SK-N-SH (cell line): ENCODE results near the gene EEF1E1. TPM values are rescaled to one million over a fixed set of nuclear protein-coding genes. Genes with fewer than 3 reads are reported as not detected.

Experiments
- CTCF ChIA-PET: fragments of 300-600, 350-600 bp; formaldehyde crosslinking; extraction: SDS; loops from one replicate; lab custom pipeline; 2021; lab: Yijun Ruan, JAX
- POLR2A ChIA-PET: fragments of 350-600 bp; sonication (Branson Sonifier 250); formaldehyde crosslinking; extraction: SDS; loops from one replicate; lab custom pipeline; 2020; ENCODE audit warnings: antibody characterized with exemption, inconsistent platforms; lab: Yijun Ruan, JAX
- DNase-seq: peaks from one replicate; pipeline ENCODE4 v3.0.0; 2012
- H2AFZ ChIP-seq: fragments of 200-600 bp; sonication (generic); 2 replicates; pipeline ENCODE4 v1.8.1; 2016; ENCODE audit warnings: antibody characterized with exemption, mild to moderate bottlenecking, low read depth
- H3F3A ChIP-seq: fragments of 200-600 bp; sonication (generic); replicated peaks from 2 replicates; pipeline ENCODE3; 2016; ENCODE audit warnings: antibody characterized with exemption, mild to moderate bottlenecking; ENCODE audit not compliant: insufficient read depth
- H3K27ac ChIP-seq, 2 experiments: fragments of 200-500 bp in 1 of 2; fragments of 200-600 bp in 1 of 2; sonication (Bioruptor generic) in 1 of 2; sonication (generic), shearing (Covaris generic) in 1 of 2; 2 replicates each; pipeline versions ENCODE4 v1.5.1 to v1.6.1; 2014 to 2016; ENCODE audit warnings: low read depth in 2 of 2, inconsistent platforms in 1 of 2, low read length in 1 of 2, mild to moderate bottlenecking in 1 of 2, mixed read lengths in 1 of 2
- H3K27me3 ChIP-seq: fragments of 200-600 bp; sonication (generic), shearing (Covaris generic); 2 replicates; pipeline ENCODE4 v1.6.1; 2016; ENCODE audit warnings: mixed run types; ENCODE audit not compliant: insufficient read depth
- H3K36me3 ChIP-seq, 2 experiments: fragments of 200-500 bp in 1 of 2; fragments of 200-600 bp in 1 of 2; sonication (Bioruptor generic) in 1 of 2; sonication (generic) in 1 of 2; replicated peaks in 1 of 2; 2 replicates each; pipeline versions ENCODE3 to v1.5.1; 2014 to 2016; ENCODE audit warnings: low read length in 1 of 2, mild to moderate bottlenecking in 1 of 2; ENCODE audit not compliant: insufficient read depth in 2 of 2, control insufficient read depth in 1 of 2
- H3K4me1 ChIP-seq, 2 experiments: fragments of 200-500 bp in 1 of 2; fragments of 200-600 bp in 1 of 2; sonication (Bioruptor generic) in 1 of 2; sonication (generic), shearing (Covaris generic) in 1 of 2; 2 replicates each; pipeline versions ENCODE4 v1.5.1 to v1.6.1; 2014 to 2016; ENCODE audit warnings: low read depth in 1 of 2, low read length in 1 of 2, mixed run types in 1 of 2; ENCODE audit not compliant: insufficient read depth in 2 of 2, control insufficient read depth in 1 of 2
- H3K4me2 ChIP-seq: fragments of 200-600 bp; sonication (generic), shearing (Covaris generic); 2 replicates; pipeline ENCODE4 v1.6.1; 2017; ENCODE audit warnings: mixed run types
- H3K4me3 ChIP-seq, 2 experiments: fragments of 200-500 bp in 1 of 2; fragments of 200-600 bp in 1 of 2; sonication (Bioruptor generic) in 1 of 2; sonication (generic), shearing (Covaris generic) in 1 of 2; 2 replicates each; pipeline versions ENCODE4 v1.5.1 to v1.8.1; 2014 to 2016; ENCODE audit warnings: low read depth in 2 of 2, inconsistent platforms in 1 of 2, low read length in 1 of 2, mild to moderate bottlenecking in 1 of 2, mixed read lengths in 1 of 2, moderate library complexity in 1 of 2
- H3K79me2 ChIP-seq: fragments of 200-600 bp; sonication (generic); 2 replicates; pipeline ENCODE4 v1.8.1; 2017; ENCODE audit warnings: mild to moderate bottlenecking; ENCODE audit not compliant: insufficient read depth
- H3K9ac ChIP-seq: fragments of 200-600 bp; sonication (generic); 2 replicates; pipeline ENCODE4 v1.6.1; 2017; ENCODE audit warnings: mixed run types
- H3K9me2 ChIP-seq: fragments of 200-600 bp; sonication (generic); 2 replicates; pipeline ENCODE4 v1.6.1; 2017; ENCODE audit warnings: mixed run types
- H3K9me3 ChIP-seq: fragments of 200-600 bp; sonication (generic); 2 replicates; pipeline ENCODE4 v1.6.1; 2017; ENCODE audit warnings: mixed run types, mild to moderate bottlenecking, moderate library complexity
- H4K20me1 ChIP-seq: fragments of 200-600 bp; sonication (generic); 2 replicates; pipeline ENCODE4 v1.6.1; 2017; ENCODE audit warnings: mild to moderate bottlenecking, mixed run types; ENCODE audit not compliant: insufficient read depth
- EP300 ChIP-seq, 2 experiments: IDR thresholded peaks; 2 replicates each; pipeline versions ENCODE4 v1.4.0 to v1.6.1; 2012; ENCODE audit warnings: borderline replicate concordance in 1 of 2, low read depth in 1 of 2, low read length in 1 of 2
- EZH2phosphoT487 ChIP-seq: fragments of 200-600 bp; sonication (generic); IDR thresholded peaks from 2 replicates; pipeline ENCODE4 v1.6.1; 2017; ENCODE audit warnings: low read depth, mixed run types, mild to moderate bottlenecking, antibody characterized with exemption, moderate library complexity, borderline replicate concordance
- FOSL2 ChIP-seq: IDR thresholded peaks from 2 replicates; pipeline ENCODE4 v1.4.0; 2012; ENCODE audit warnings: low read depth, mild to moderate bottlenecking, moderate library complexity, borderline replicate concordance
- FOXM1 ChIP-seq: IDR thresholded peaks from 2 replicates; pipeline ENCODE4 v1.4.0; 2012; ENCODE audit warnings: low read depth, mild to moderate bottlenecking
- GABPA ChIP-seq: IDR thresholded peaks from 2 replicates; pipeline ENCODE4 v1.4.0; 2012; ENCODE audit warnings: low read depth, mild to moderate bottlenecking
- MXI1 ChIP-seq: IDR thresholded peaks from 2 replicates; pipeline ENCODE4 v1.6.1; 2012; ENCODE audit warnings: mild to moderate bottlenecking, low read depth, low read length, improper control_type of control experiment
- NFIC ChIP-seq: IDR thresholded peaks from 2 replicates; pipeline ENCODE4 v1.4.0; 2012; ENCODE audit warnings: borderline replicate concordance
- NRF1 ChIP-seq: IDR thresholded peaks from 2 replicates; pipeline ENCODE4 v1.6.1; 2012; ENCODE audit warnings: low read depth, mild to moderate bottlenecking, low read length
- POLR2AphosphoS5 ChIP-seq: IDR thresholded peaks from 2 replicates; pipeline ENCODE4 v1.6.1; 2012; ENCODE audit warnings: low read depth, low read length
- RAD21 ChIP-seq: IDR thresholded peaks from 2 replicates; pipeline ENCODE4 v1.6.1; 2012; ENCODE audit warnings: mild to moderate bottlenecking, low read length
- SMC3 ChIP-seq: IDR thresholded peaks from 2 replicates; pipeline ENCODE4 v1.6.1; 2012; ENCODE audit warnings: low read depth, low read length, improper control_type of control experiment
- TCF12 ChIP-seq: IDR thresholded peaks from 2 replicates; pipeline ENCODE4 v1.4.0; 2012
- YY1 ChIP-seq: IDR thresholded peaks from 2 replicates; pipeline ENCODE4 v1.4.0; 2012; ENCODE audit warnings: low read depth, mild to moderate bottlenecking
- WGBS: methylation state at CpG from one replicate; pipeline ENCODE4 v1.1.6; 2017; ENCODE audit warnings: low lambda C conversion rate; 5-methylcytosine and 5-hydroxymethylcytosine counted together
- polyA plus RNA-seq, 3 experiments: library from polyadenylated mRNA; depleted of rRNA; stranded (reverse); fragments of >200 nt; gene quantifications; 2 replicates each; pipeline ENCODE4 v1.2.3, GENCODE V29; 2012
- TF ChIP-seq, protein P1 (sequence below): IDR thresholded peaks from 2 replicates; pipeline ENCODE4 v1.6.1; 2012; ENCODE audit warnings: mild to moderate bottlenecking, low read depth, low read length, moderate library complexity
- TF ChIP-seq, protein P2 (sequence below): fragments of 200-600 bp; sonication (generic); IDR thresholded peaks from 2 replicates; pipeline ENCODE4 v1.6.1; 2017; ENCODE audit warnings: antibody characterized with exemption, mild to moderate bottlenecking, moderate library complexity
- TF ChIP-seq, protein P3 (sequence below): IDR thresholded peaks from 2 replicates; pipeline ENCODE4 v1.4.0; 2012; ENCODE audit warnings: low read depth, borderline replicate concordance

Gene EEF1E1
- polyA plus RNA-seq, 1 of the 3 experiments (the other 2 are of a cell fraction) = 60.8 TPM

DNA sequence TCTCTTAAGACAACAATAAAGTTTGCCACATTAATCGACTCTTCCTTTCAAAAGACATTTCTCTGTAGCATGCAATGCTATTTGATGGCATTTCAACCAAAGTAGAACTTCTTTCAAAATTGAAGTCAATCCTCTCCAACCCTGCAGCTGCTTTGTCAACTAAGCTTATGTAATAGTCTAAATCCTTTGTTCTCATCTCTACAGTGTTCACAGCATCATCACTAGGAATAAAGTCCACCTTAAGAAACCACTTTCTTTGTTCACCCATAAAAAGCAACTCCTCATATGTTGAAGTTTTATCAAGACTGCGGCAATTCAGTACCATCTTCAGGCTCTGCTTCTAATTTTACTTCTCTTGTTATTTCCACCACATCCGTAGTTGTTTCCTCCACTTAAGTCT, 26.6 kb downstream of the EEF1E1 start:
- TF ChIP-seq, protein P1, sequence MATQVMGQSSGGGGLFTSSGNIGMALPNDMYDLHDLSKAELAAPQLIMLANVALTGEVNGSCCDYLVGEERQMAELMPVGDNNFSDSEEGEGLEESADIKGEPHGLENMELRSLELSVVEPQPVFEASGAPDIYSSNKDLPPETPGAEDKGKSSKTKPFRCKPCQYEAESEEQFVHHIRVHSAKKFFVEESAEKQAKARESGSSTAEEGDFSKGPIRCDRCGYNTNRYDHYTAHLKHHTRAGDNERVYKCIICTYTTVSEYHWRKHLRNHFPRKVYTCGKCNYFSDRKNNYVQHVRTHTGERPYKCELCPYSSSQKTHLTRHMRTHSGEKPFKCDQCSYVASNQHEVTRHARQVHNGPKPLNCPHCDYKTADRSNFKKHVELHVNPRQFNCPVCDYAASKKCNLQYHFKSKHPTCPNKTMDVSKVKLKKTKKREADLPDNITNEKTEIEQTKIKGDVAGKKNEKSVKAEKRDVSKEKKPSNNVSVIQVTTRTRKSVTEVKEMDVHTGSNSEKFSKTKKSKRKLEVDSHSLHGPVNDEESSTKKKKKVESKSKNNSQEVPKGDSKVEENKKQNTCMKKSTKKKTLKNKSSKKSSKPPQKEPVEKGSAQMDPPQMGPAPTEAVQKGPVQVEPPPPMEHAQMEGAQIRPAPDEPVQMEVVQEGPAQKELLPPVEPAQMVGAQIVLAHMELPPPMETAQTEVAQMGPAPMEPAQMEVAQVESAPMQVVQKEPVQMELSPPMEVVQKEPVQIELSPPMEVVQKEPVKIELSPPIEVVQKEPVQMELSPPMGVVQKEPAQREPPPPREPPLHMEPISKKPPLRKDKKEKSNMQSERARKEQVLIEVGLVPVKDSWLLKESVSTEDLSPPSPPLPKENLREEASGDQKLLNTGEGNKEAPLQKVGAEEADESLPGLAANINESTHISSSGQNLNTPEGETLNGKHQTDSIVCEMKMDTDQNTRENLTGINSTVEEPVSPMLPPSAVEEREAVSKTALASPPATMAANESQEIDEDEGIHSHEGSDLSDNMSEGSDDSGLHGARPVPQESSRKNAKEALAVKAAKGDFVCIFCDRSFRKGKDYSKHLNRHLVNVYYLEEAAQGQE = no peak
- no peak for TF ChIP-seq FOXM1
- TF ChIP-seq NRF1 = no peak
- TF ChIP-seq FOSL2 = no peak
- no peak for TF ChIP-seq RAD21
- no peak for TF ChIP-seq MXI1
- TF ChIP-seq POLR2AphosphoS5 = no peak
- TF ChIP-seq, protein P2, sequence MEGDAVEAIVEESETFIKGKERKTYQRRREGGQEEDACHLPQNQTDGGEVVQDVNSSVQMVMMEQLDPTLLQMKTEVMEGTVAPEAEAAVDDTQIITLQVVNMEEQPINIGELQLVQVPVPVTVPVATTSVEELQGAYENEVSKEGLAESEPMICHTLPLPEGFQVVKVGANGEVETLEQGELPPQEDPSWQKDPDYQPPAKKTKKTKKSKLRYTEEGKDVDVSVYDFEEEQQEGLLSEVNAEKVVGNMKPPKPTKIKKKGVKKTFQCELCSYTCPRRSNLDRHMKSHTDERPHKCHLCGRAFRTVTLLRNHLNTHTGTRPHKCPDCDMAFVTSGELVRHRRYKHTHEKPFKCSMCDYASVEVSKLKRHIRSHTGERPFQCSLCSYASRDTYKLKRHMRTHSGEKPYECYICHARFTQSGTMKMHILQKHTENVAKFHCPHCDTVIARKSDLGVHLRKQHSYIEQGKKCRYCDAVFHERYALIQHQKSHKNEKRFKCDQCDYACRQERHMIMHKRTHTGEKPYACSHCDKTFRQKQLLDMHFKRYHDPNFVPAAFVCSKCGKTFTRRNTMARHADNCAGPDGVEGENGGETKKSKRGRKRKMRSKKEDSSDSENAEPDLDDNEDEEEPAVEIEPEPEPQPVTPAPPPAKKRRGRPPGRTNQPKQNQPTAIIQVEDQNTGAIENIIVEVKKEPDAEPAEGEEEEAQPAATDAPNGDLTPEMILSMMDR = no peak
- TF ChIP-seq EZH2phosphoT487 = no peak
- TF ChIP-seq TCF12 = no peak
- TF ChIP-seq, protein P3, sequence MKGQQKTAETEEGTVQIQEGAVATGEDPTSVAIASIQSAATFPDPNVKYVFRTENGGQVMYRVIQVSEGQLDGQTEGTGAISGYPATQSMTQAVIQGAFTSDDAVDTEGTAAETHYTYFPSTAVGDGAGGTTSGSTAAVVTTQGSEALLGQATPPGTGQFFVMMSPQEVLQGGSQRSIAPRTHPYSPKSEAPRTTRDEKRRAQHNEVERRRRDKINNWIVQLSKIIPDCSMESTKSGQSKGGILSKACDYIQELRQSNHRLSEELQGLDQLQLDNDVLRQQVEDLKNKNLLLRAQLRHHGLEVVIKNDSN = no peak
- no peak for TF ChIP-seq SMC3
- no peak for TF ChIP-seq GABPA
- TF ChIP-seq NFIC = no peak
- TF ChIP-seq EP300 (IDR thresholded peaks at IDR 0.05; ENCODE audit: borderline replicate concordance in 1 of 2, low read depth in 1 of 2, low read length in 1 of 2) = no peak
- no peak for TF ChIP-seq YY1
- Histone ChIP-seq H2AFZ (no peak overlapping the region), H3K27ac (no peak overlapping the region), H3F3A (no peaks in the 10 kb centered on the region), H3K4me2 (no peak overlapping the region), H3K79me2 (peaks cover 1% of the 10 kb centered on the region; the same call in 1 of the 2 replicates), H4K20me1 (no peaks in the 10 kb centered on the region), H3K36me3 (peaks cover 5 to 6% of the 10 kb centered on the region in 2 experiments), H3K9ac (no peak overlapping the region), H3K9me2 (no peaks in the 10 kb centered on the region), H3K27me3 (no peaks in the 10 kb centered on the region), H3K4me3 (no peak overlapping the region), H3K9me3 (no peaks in the 10 kb centered on the region), H3K4me1 (peaks cover 0 to 5% of the 10 kb centered on the region in 2 experiments; a peak in 1 of 4 replicates)
- WGBS = 90% methylated on average over 3 of the region's 3 CpGs
- POLR2A ChIA-PET = no interaction called here
- CTCF ChIA-PET = no interaction called here
- DNase-seq = no peak
